H9 (cell line): Measurements from ENCODE around the gene FBXO21. TPM values are rescaled to one million over a fixed set of nuclear protein-coding genes. Genes with fewer than 3 reads are reported as not detected.
A peak's percentile ranks its signal among the peaks of the same experiment; 100 is the strongest.

Experiments
- DNase-seq: peaks from one replicate; pipeline ENCODE4 v3.0.0-alpha.2; 2017
- H2AFZ ChIP-seq: one replicate; pipeline ENCODE4 v1.6.1; 2013; ENCODE audit warnings: mild to moderate bottlenecking, low read length, control low read depth, moderate library complexity
- H2AK5ac ChIP-seq: 2 replicates; pipeline ENCODE4 v1.6.1; 2013; ENCODE audit warnings: low read length, control low read depth, mixed read lengths; ENCODE audit not compliant: insufficient read length
- H2BK120ac ChIP-seq: one replicate; pipeline ENCODE4 v1.6.1; 2013; ENCODE audit warnings: low read depth, mild to moderate bottlenecking, low read length, control low read depth, inconsistent platforms; ENCODE audit not compliant: poor library complexity, severe bottlenecking
- H2BK12ac ChIP-seq: 2 replicates; pipeline ENCODE4 v1.6.1; 2013; ENCODE audit warnings: low read length, control low read depth, mixed read lengths, low read depth; ENCODE audit not compliant: insufficient read length
- H2BK15ac ChIP-seq: 2 replicates; pipeline ENCODE4 v1.6.1; 2013; ENCODE audit warnings: low read depth, low read length, control low read depth
- H2BK20ac ChIP-seq: one replicate; pipeline ENCODE4 v1.6.1; 2013; ENCODE audit warnings: low read depth, mild to moderate bottlenecking, low read length, control low read depth, inconsistent platforms; ENCODE audit not compliant: poor library complexity, severe bottlenecking
- H2BK5ac ChIP-seq: 2 replicates; pipeline ENCODE4 v1.6.1; 2013; ENCODE audit warnings: low read length, control low read depth, mixed read lengths; ENCODE audit not compliant: insufficient read length
- H3K14ac ChIP-seq: 2 replicates; pipeline ENCODE4 v1.6.1; 2013; ENCODE audit warnings: low read length, control low read depth; ENCODE audit not compliant: insufficient read depth
- H3K18ac ChIP-seq: 2 replicates; pipeline ENCODE4 v1.6.1; 2013; ENCODE audit warnings: low read depth, mild to moderate bottlenecking, mixed read lengths, low read length, control low read depth; ENCODE audit not compliant: insufficient read length
- H3K23ac ChIP-seq: 2 replicates; pipeline ENCODE4 v1.6.1; 2013; ENCODE audit warnings: low read length, control low read depth, mixed read lengths, low read depth; ENCODE audit not compliant: insufficient read length
- H3K23me2 ChIP-seq: 2 replicates; pipeline ENCODE4 v1.6.1; 2013; ENCODE audit warnings: low read depth, mild to moderate bottlenecking, mixed read lengths, low read length, control low read depth; ENCODE audit not compliant: insufficient read length, poor library complexity, severe bottlenecking
- H3K27ac ChIP-seq: 2 replicates; pipeline ENCODE4 v1.5.1; 2013; ENCODE audit warnings: low read length, control low read depth, mixed read lengths, low read depth; ENCODE audit not compliant: insufficient read length
- H3K27me3 ChIP-seq: 2 replicates; pipeline ENCODE4 v1.6.1; 2013; ENCODE audit warnings: low read length, control low read depth, inconsistent platforms; ENCODE audit not compliant: insufficient read depth
- H3K4ac ChIP-seq: 2 replicates; pipeline ENCODE4 v1.6.1; 2013; ENCODE audit warnings: low read depth, mild to moderate bottlenecking, control low read depth, inconsistent platforms, low read length, moderate library complexity
- H3K4me1 ChIP-seq: 2 replicates; pipeline ENCODE4 v1.6.1; 2013; ENCODE audit warnings: low read length, control low read depth, inconsistent platforms; ENCODE audit not compliant: insufficient read depth
- H3K4me2 ChIP-seq: 2 replicates; pipeline ENCODE4 v1.6.1; 2013; ENCODE audit warnings: low read length, control low read depth, mixed read lengths; ENCODE audit not compliant: insufficient read length, insufficient read depth
- H3K56ac ChIP-seq: 2 replicates; pipeline ENCODE4 v1.6.1; 2013; ENCODE audit warnings: low read depth, mild to moderate bottlenecking, mixed read lengths, low read length, control low read depth; ENCODE audit not compliant: insufficient read length
- H3K79me1 ChIP-seq: 2 replicates; pipeline ENCODE4 v1.6.1; 2013; ENCODE audit warnings: low read depth, mild to moderate bottlenecking, moderate library complexity, low read length, control low read depth, inconsistent platforms; ENCODE audit not compliant: insufficient read depth, poor library complexity, severe bottlenecking
- H3K79me2 ChIP-seq: 2 replicates; pipeline ENCODE4 v1.6.1; 2013; ENCODE audit warnings: low read length, control low read depth, inconsistent platforms; ENCODE audit not compliant: insufficient read depth
- H3K9ac ChIP-seq: 2 replicates; pipeline ENCODE4 v1.6.1; 2013; ENCODE audit warnings: low read length, control low read depth, mixed read lengths; ENCODE audit not compliant: insufficient read length; ENCODE audit errors: extremely low read depth
- H3K9me3 ChIP-seq: one replicate; pipeline ENCODE4 v1.6.1; 2013; ENCODE audit warnings: low read depth, low read length, inconsistent platforms; ENCODE audit not compliant: control insufficient read depth
- H3T11ph ChIP-seq: one replicate; pipeline ENCODE4 v1.6.1; 2013; ENCODE audit warnings: mild to moderate bottlenecking, low read length, control low read depth, inconsistent platforms
- H4K20me1 ChIP-seq: one replicate; pipeline ENCODE4 v1.6.1; 2013; ENCODE audit not compliant: control insufficient read depth, insufficient read length, insufficient read depth
- H4K5ac ChIP-seq: 2 replicates; pipeline ENCODE4 v1.6.1; 2013; ENCODE audit warnings: low read depth, mild to moderate bottlenecking, mixed read lengths, low read length, control low read depth; ENCODE audit not compliant: insufficient read length
- H4K8ac ChIP-seq: replicated peaks from 2 replicates; pipeline ENCODE4 v1.6.1; 2013; ENCODE audit warnings: low read length, control low read depth, mixed read lengths, low read depth; ENCODE audit not compliant: insufficient read length
- H4K91ac ChIP-seq: 2 replicates; pipeline ENCODE4 v1.6.1; 2013; ENCODE audit warnings: low read depth, mild to moderate bottlenecking, moderate library complexity, mixed read lengths, low read length, control low read depth; ENCODE audit not compliant: insufficient read length
- H3K27ac Mint-ChIP-seq, 3 experiments: 2 replicates in 2 of 3; 3 replicates in 1 of 3; pipeline ENCODE4 v1.8.0; 2020 to 2021; ENCODE audit warnings: mixed read lengths in 3 of 3, mild to moderate bottlenecking in 1 of 3, moderate library complexity in 1 of 3
- H3K27me3 Mint-ChIP-seq: 2 replicates; pipeline ENCODE4 v1.8.0; 2021; ENCODE audit warnings: low read depth, mild to moderate bottlenecking, moderate library complexity, mixed read lengths
- H3K36me3 Mint-ChIP-seq, 3 experiments: 2 replicates in 2 of 3; 3 replicates in 1 of 3; pipeline ENCODE4 v1.8.0; 2020 to 2021; ENCODE audit warnings: low read depth in 3 of 3, mixed read lengths in 3 of 3; ENCODE audit not compliant: insufficient read depth in 1 of 3
- H3K4me1 Mint-ChIP-seq, 2 experiments: 2 replicates each; pipeline ENCODE4 v1.8.0; 2020; ENCODE audit warnings: mixed read lengths in 2 of 2
- H3K4me3 Mint-ChIP-seq, 2 experiments: 2 replicates in 1 of 2; 3 replicates in 1 of 2; pipeline ENCODE4 v1.8.0; 2020 to 2021; ENCODE audit warnings: mild to moderate bottlenecking in 2 of 2, mixed read lengths in 2 of 2, moderate library complexity in 1 of 2
- H3K9me3 Mint-ChIP-seq, 2 experiments: 2 replicates in 1 of 2; 3 replicates in 1 of 2; pipeline ENCODE4 v1.8.0; 2020; ENCODE audit warnings: mild to moderate bottlenecking in 2 of 2, mixed read lengths in 2 of 2, moderate library complexity in 1 of 2
- CTCF ChIP-seq: fragments of 200-600 bp; sonication (generic); conservative IDR thresholded peaks from 3 replicates; pipeline ENCODE4 v1.8.0; 2021; ENCODE audit warnings: antibody characterized with exemption, mild to moderate bottlenecking
- WGBS: extraction: QIAGEN DNeasy Blood & Tissue Kit; methylation state at CpG from one replicate; pipeline ENCODE4 v1.1.7; 2013; ENCODE audit warnings: missing lambda C conversion rate, low lambda C conversion rate, mixed read lengths; ENCODE audit not compliant: insufficient read length; ENCODE audit errors: extremely low coverage; 5-methylcytosine and 5-hydroxymethylcytosine counted together
- total RNA-seq: library from RNA; stranded (reverse); gene quantifications from 2 replicates; pipeline ENCODE4 v1.2.1, GENCODE V29; 2021

FBXO21 gene
- total RNA-seq, 1 experiment from 2014 or later: 58.6 TPM

DNA sequence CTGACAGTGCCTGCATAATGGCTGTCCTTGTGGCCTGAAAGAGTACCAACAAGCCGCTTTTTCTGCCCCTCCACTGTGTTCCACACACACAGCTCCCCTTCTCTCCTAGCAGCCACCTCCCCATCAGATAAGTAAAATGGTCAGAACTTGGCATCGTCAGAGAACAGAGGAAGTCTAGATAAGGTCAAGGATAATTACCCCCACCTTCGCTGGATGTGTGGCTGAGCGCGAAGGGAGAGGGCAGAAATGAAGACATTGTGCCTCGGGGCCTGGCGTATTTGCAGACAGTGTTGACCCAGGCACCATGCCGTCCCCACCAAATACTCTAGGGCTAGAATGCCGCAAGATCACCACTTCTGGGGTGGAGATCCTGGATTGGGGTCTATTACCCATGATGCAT, 30.6 kb downstream of the FBXO21 start:
- Histone ChIP-seq H2AFZ (no peak overlapping the region), H3K18ac (no peak overlapping the region), H3K56ac (no peak overlapping the region), H3T11ph (no peak overlapping the region), H2BK12ac (no peak overlapping the region), H2BK5ac (no peak overlapping the region), H2BK20ac (no peak overlapping the region), H2AK5ac (no peak overlapping the region), H3K14ac (no peak overlapping the region), H3K79me1 (no peaks in the 10 kb centered on the region), H4K8ac (no peak overlapping the region), H2BK120ac (no peak overlapping the region), H3K9me3 (no peaks in the 10 kb centered on the region), H3K23me2 (no peaks in the 10 kb centered on the region), H4K91ac (no peak overlapping the region), H2BK15ac (no peak overlapping the region), H3K27me3 (no peaks in the 10 kb centered on the region), H3K79me2 (no peaks in the 10 kb centered on the region), H4K20me1 (no peaks in the 10 kb centered on the region), H4K5ac (no peak overlapping the region), H3K4me1 (no peaks in the 10 kb centered on the region), H3K27ac (no peak overlapping the region), H3K4me2 (no peak overlapping the region), H3K4ac (no peak overlapping the region), H3K9ac (no peak overlapping the region), H3K23ac (no peak overlapping the region)
- TF ChIP-seq CTCF: no peak
- peaks cover 3% of the 10 kb centered on the region in 2 experiments; a peak in 1 of 4 replicates for H3K4me1 Mint-ChIP-seq
- H3K4me3 Mint-ChIP-seq: no peak overlapping the region
- H3K36me3 Mint-ChIP-seq: peaks cover 44 to 90% (median 83%) of the 10 kb centered on the region in 3 experiments
- H3K27ac Mint-ChIP-seq: peak overlapping the region in 1 of 3 experiments; percentile 45; a peak in 1 of 7 replicates
- DNase-seq: no peak
- WGBS: no CpG with 5 or more reads among the region's 9 CpGs
- no peaks in the 10 kb centered on the region for H3K27me3 Mint-ChIP-seq
- no peaks in the 10 kb centered on the region for H3K9me3 Mint-ChIP-seq
